ENCODE data around the gene EARS2. TPM values are rescaled to one million over a fixed set of nuclear protein-coding genes. Genes with fewer than 3 reads are reported as not detected.
"Not testable (repeated sequence)": the region's sequence is repeated elsewhere in the genome, so short reads cannot be mapped to it uniquely, and the experiment has no call there.

Gene EARS2
- total and polyA plus RNA-seq, 8 donors = 16.3 to 27.8 (median 23.2) TPM

- H3K9me3 ChIP-seq = no peaks in the 10 kb centered on the region
- H3K27me3 ChIP-seq = no peaks in the 10 kb centered on the region
- peaks cover 5 to 93% of the 10 kb centered on the region in 2 donors for H3K36me3 ChIP-seq
- H3K4me3 ChIP-seq = no peak overlapping the region
- no peak for DNase-seq
- H3K4me1 ChIP-seq = peaks cover 0 to 5% of the 10 kb centered on the region in 2 donors
- no peak overlapping the region for H3K27ac ChIP-seq
- TF ChIP-seq CTCF (IDR thresholded peaks at IDR 0.05) = no peak
- no peak for ATAC-seq
- intact Hi-C loops (cut with DNase I) = no loop called here
These were observed 12.7 kb downstream of the EARS2 start for GRCh38 chr16:23544436-23544835.

DNA sequence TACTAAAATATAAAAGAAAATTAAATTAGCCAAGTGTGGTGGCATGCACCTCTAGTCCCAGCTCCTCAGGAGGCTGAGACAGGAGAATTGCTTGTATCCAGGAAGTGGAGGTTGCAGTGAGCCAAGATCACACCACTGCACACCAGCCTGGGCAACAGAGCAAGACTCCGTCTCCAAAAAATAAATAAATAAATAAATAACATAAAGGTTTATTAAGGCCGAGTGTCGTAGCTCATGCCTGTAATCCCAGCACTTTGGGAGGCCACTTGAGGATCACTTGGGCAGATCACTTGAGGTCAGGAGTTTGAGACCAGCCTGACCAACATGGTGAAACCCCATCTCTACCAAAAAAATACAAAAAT, 16.4 kb downstream of the EARS2 start:
- H3K27ac ChIP-seq; intact Hi-C loops (cut with DNase I); DNase-seq; ATAC-seq; H3K27me3 ChIP-seq; H3K4me3 ChIP-seq; H3K9me3 ChIP-seq: not testable (repeated sequence)
- Histone ChIP-seq H3K36me3 (peaks cover 0 to 71% of the 10 kb centered on the region in 2 donors), H3K4me1 (peaks cover 0 to 14% of the 10 kb centered on the region in 2 donors)

DNA sequence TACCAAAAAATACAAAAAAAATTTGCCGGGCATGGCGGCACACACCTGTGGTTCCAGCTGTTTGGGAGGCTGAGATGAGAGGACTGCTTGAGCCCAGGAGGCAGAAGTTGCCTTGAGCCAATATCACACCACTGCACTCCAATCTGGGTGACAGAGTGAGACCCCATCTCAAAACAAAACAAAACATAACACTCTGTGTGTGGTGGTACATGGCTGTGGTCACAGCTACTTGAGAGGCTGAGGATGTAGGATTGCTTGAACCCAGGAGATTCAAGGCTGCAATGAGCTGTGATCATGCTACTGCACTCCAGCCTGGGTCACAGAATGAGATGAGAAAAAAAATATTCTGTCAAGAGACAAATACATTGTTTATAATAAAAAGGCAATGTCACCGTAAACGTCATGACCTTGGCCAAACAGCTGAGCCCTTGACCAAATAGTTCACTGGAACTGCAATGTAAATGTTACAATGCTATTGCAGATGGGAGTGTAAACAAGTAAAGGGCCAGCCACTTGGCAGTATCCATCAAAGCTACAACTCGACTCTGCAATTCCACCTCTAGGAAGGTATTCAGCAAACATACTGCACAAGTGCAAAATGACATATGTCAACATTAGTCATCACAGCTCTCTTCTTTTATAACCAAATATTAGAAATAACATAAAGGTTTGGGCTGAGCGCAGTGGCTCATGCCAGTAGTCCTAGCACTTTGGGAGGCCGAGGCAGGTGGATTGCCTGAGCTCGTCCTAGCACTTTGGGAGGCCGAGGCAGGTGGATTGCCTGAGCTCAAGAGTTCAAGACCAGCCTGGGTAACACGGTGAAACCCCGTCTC, 16.9 kb downstream of the EARS2 start:
- Histone ChIP-seq H3K4me3 (no peak overlapping the region), H3K27me3 (no peaks in the 10 kb centered on the region), H3K36me3 (peaks cover 0 to 71% of the 10 kb centered on the region in 2 donors), H3K4me1 (peaks cover 0 to 14% of the 10 kb centered on the region in 2 donors), H3K27ac (peak overlapping the region in 1 of 2 donors; percentile 44), H3K9me3 (no peaks in the 10 kb centered on the region)
- DNase-seq = peak in 1 of 4 donors; percentile 12
- intact Hi-C loops (cut with DNase I) = no loop called here
- no peak for TF ChIP-seq CTCF (IDR thresholded peaks at IDR 0.05)
- peak; percentile 96 for ATAC-seq

- no peak for TF ChIP-seq CTCF (IDR thresholded peaks at IDR 0.05)
- H3K9me3 ChIP-seq = no peaks in the 10 kb centered on the region
- H3K36me3 ChIP-seq = peaks cover 0 to 71% of the 10 kb centered on the region in 2 donors
- no peak for DNase-seq
- peaks cover 0 to 14% of the 10 kb centered on the region in 2 donors for H3K4me1 ChIP-seq
- no peak overlapping the region for H3K27ac ChIP-seq
- ATAC-seq = no peak
- intact Hi-C loops (cut with DNase I) = no loop called here
- no peaks in the 10 kb centered on the region for H3K27me3 ChIP-seq
- H3K4me3 ChIP-seq = no peak overlapping the region
These were observed 18.3 kb downstream of the EARS2 start for GRCh38 chr16:23538919-23539278.

- intact Hi-C loops (cut with DNase I) = no loop called here
- H3K36me3 ChIP-seq = peaks cover 0 to 73% of the 10 kb centered on the region in 2 donors
- TF ChIP-seq CTCF (IDR thresholded peaks at IDR 0.05) = no peak
- DNase-seq (no peak), ATAC-seq (no peak)
- no peaks in the 10 kb centered on the region for H3K9me3 ChIP-seq
- no peaks in the 10 kb centered on the region for H3K27me3 ChIP-seq
- H3K27ac ChIP-seq = no peak overlapping the region
- no peak overlapping the region for H3K4me3 ChIP-seq
- peaks cover 0 to 14% of the 10 kb centered on the region in 2 donors for H3K4me1 ChIP-seq
These were observed 19.8 kb downstream of the EARS2 start for GRCh38 chr16:23537390-23537789.

Measured in left lung (tissue), 10 donors.